ENCODE data around the gene MYO1G.
"Not testable (repeated sequence)": the region's sequence is repeated elsewhere in the genome, so short reads cannot be mapped to it uniquely, and the experiment has no call there.

The MYO1G gene

GRCh38 chr7:44999245-45000092 is 20.7 kb upstream of the MYO1G start:
- peak; percentile 99 to 100 for DNase-seq

- no peak for DNase-seq
These were observed 19.5 kb upstream of the MYO1G start for GRCh38 chr7:44998153-44998871.

DNA sequence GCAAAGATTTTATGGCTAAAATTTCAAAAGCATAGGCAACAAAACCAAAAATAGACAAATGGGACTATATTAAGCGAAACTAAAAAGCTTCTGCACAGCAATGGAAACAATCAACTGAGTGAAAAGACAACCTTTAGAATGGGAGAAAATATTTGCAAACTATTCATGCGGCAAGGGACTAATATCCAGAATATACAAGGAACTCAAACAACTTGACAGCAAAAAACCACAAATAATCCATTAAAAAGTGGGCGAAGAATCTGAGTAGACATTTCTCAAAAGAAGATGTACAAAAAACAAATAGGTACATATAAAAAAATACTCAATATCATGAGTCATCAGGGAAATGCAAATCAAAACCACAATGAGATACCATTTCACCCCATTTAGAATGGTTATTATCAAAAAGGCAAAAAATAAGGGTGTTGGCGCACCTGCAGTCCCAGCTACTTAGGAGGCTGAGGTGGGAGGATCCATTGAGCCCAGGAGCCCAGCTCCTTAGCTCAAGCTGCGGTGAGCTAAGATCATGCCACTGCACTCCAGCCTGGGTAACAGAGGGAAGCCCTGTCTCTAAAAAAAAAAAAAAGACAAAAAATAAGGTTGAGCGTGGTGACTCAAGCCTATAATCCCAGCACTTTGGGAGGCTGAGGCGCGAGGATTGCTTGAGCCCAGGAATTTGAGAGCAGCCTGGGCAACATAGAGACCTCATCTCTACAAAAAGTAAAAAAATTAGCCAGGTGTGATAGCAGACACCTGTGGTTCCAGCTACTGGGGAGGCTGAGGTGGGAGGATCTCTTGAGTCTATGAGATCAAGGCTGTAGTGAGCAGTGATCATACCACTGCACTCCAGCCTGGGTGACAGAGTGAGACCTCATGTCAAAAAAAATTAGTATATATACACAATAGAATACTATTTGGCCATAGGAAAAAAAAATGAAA is 17.0 kb upstream of the MYO1G start:
- no peak for DNase-seq

GRCh38 chr7:44994877-44995554 is 16.2 kb upstream of the MYO1G start:
- DNase-seq = no peak

- DNase-seq = not testable (repeated sequence)
These were observed 13.4 kb upstream of the MYO1G start for GRCh38 chr7:44992004-44992795.

DNA sequence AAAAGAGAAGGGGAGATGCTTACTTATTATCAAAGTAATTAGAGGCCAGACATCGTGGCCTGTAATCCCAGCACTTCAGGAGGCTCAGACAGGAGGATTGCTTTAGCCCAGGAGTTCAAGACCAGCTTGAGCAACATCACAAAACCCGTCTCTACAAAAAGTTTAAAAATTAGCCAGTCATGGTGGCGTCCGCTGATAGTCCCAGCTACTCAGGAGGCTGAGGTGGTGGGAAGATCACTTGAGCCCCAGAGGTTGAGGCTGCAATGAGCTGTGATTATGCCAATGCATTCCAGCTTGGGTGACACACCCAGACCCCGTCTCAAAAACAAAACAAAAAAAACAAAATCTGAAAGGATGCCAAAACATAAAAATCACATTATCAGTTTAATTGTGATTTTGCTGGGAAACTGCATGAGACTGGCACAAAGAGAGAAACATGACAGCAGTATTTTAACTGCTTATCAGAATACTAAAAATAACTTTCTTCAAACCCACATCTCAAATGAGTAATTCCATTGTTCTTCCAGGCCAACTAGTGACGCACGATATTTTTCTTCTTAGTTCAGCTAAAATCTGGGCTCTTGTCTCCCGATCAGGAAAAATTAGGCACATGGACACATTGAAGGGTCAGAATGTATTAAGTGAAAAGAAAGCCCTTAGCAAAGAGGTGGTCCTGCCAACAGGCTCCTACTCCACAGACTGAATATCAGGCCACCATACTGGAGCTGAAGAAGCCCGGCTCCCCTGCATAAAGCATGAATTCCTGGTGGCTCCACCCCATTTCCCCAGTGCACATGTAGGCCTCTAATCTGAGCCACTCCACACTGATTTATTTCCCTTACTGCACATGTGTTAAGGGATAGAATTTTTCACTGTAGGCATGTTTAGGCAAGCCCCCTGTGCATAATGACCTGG is 11.6 kb upstream of the MYO1G start:
- no peak for DNase-seq

DNA sequence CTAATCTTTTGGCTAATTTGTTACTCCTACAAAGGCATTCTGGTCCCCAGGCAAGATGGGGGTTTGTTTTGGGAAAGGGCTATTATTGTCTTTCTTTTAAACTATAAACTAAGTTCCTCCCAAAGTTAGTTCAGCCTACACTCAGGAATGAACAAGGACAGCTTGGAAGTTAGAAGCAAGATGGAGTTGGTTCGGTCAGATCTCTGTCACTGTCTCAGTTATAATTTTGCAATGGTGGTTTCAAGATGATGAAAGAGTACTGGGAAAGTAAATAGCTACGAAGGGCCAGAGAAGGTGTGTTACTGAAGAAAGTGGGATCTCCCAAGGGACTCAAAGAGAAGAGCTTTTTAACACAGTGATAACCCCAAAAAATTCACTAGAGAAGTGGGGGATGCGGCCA is 10.3 kb upstream of the MYO1G start:
- DNase-seq = no peak

DNA sequence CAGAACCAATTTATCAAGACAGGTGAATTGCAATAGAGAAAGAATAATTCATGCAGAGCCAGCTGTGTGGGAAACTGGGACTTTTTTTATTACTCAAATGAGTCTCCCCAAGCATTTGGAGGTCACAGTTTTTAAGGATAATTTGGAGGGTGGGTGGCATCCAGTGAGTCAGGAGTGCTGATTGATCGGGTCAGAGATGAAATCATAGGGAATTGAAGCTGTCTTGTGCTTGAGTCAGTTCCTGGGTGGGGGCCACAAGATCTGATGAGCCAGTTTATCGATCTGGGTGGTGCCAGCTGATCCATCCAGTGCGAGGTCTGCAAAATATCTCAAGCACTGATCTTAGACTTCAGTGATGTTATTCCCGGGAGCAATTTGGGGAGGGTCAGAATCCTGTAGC is 9.9 kb upstream of the MYO1G start:
- DNase-seq = no peak

- DNase-seq = no peak
These were observed 9.2 kb upstream of the MYO1G start for GRCh38 chr7:44987996-44988395.

GRCh38 chr7:44987457-44987856 is 8.6 kb upstream of the MYO1G start:
- DNase-seq = no peak

GRCh38 chr7:44986218-44987053 is 7.6 kb upstream of the MYO1G start:
- DNase-seq = peak; percentile 94 to 98

GRCh38 chr7:44985900-44986217 is 7.0 kb upstream of the MYO1G start:
- DNase-seq = no peak

GRCh38 chr7:44985033-44985695 is 6.3 kb upstream of the MYO1G start:
- DNase-seq = no peak

- no peak for DNase-seq
These were observed 5.6 kb upstream of the MYO1G start for GRCh38 chr7:44984478-44984758.

GRCh38 chr7:44983742-44984477 is 5.1 kb upstream of the MYO1G start:
- DNase-seq = no peak

- no peak for DNase-seq
These were observed 4.2 kb upstream of the MYO1G start for GRCh38 chr7:44982970-44983369.

- DNase-seq = no peak
These were observed 3.7 kb upstream of the MYO1G start for GRCh38 chr7:44982535-44982923.

DNA sequence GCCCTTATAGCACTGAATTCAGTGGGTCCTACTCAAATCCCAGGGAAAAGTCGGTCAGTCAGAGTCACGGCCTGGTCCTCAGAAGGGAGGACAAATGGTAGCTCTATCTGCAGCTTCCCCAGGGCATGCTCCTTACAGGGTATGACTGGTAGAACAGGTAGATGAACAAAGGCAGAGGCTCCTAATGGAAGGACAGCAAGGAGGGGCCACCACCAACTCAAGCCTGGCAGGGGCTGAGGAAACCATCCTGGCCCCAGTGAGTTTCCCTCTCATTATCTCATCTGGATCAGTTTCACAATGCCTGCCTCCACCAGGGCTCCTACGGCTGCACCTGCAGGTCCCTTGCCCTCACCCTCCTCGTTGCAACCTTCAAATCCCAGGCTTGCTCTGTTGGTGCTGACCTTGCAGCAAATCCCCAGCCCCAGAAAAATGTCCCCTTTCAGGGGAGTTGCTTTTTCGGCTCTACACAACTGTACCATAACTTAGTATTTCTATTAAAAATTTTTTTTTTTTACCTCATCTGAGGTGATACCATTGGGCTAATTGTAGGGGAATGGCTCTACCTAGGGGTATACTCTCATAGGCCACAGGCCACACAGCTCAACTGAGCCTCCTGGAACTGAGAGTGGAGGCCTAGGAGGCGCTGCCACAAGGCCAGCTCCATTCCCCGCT is 2.4 kb upstream of the MYO1G start:
- peak in 1 of 2 donors; percentile 65 for DNase-seq

Measured in stimulated activated CD4-positive, alpha-beta T cell treated with anti-CD3 and anti-CD28 coated beads, Interleukin-2, amount 100 ng/mL, for 24 hours (primary cell).